ENCODE data around the gene BANK1.

BANK1 gene

DNA sequence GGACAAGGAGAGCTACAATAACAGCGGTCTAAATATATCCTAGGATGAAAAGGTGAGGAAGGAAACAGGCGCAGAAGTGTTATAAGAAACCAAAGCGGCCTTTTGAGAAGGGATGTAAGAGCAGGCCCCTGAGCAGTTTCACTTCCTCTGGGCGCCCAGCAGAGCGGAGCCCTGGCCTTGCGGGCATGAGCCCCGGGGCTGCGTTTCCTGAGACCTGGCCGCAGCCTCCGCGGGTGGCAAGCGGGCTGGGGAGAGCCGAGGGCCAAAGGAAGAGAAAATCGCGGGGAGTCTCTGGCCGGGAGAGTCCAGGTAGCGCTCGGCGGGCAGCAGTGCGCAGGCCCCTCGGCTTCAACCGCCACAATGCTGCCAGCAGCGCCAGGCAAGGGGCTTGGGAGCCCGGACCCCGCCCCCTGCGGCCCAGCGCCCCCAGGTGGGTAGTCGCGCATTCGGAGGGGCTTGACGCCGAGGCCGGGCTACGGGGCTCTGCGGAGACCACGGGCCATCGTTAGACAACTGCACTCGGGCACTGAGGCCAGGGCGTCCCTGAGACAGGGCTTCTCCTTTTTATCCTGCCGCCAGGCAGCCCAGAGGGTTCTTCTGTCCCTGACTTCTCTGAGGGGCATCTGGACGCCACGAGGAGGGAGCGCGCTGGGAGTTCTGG lies at the start of gene BANK1:
Gene BANK1, plus strand, starts transcription at position 210 of the 661 bp plus-strand sequence. Its CDS starts 151 bp downstream, at position 361.
- peak; percentile 89 for DNase-seq

DNA sequence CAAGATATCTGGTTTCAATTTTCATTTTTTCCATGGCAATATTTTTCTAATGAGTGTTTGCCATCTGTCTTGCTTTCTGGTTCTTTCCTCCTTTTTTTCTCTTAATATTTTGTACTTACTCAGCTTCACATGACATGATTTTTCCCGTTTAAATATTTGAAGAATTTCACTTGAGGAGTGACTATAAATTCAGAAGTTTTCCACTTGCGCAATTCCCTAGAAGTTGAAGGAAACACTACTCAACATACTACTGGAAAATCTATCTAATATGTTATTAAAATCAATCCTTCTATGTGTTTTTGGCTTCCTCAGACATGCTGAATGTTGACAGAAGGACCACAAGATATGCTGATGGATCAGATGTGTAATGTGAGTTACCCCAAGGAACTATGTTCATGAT lies 36.8 kb upstream of the BANK1 start:
- DNase-seq = no peak

GRCh38 chr4:101756181-101756580 lies 34.3 kb upstream of the BANK1 start:
- DNase-seq = no peak

- no peak for DNase-seq
Measured at GRCh38 chr4:101761405-101761804, 29.1 kb upstream of the BANK1 start.

DNA sequence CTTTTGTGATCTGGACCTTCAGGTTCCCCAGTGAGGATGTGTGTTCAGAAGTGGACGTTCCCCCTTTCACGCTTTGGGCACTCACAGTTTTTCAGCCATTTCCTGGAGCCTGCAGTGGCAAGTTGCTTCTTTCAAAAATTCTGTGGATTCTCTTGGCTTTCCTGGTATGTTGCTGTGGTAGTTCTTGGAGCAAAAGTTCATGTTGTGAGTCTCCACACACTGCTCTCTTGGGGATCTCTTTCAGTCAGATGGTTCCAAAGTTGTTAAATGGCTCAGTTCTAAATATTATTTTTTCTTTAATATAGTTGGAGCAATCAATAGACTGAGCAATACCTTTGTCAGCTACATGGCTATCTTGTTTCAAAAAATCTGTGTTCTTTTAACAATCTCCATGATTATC lies 28.5 kb upstream of the BANK1 start:
- no peak for DNase-seq

- no peak for DNase-seq
Measured at GRCh38 chr4:101762534-101762933, 28.0 kb upstream of the BANK1 start.

DNA sequence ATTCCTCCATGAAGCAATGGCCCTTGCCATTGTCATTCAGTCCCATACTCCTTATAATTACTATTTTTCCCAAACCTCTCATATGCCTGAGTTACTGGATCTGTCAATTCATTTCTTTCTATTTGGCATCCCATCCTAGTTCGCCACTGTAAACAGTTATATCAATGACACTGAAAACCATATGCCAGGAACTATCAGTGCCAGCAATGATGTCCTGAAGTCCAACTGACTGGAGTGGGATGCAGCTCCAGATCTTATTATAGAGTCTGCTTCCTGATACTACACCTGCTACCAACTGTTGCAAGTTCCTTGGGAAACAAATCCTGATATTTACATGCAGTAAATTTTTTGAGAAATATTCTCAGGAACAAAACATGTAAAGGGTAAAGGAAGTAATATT lies 27.0 kb upstream of the BANK1 start:
- no peak for DNase-seq

- no peak for DNase-seq
Measured at GRCh38 chr4:101774807-101775206, 15.7 kb upstream of the BANK1 start.

- no peak for DNase-seq
Measured at GRCh38 chr4:101777431-101777830, 13.1 kb upstream of the BANK1 start.

DNA sequence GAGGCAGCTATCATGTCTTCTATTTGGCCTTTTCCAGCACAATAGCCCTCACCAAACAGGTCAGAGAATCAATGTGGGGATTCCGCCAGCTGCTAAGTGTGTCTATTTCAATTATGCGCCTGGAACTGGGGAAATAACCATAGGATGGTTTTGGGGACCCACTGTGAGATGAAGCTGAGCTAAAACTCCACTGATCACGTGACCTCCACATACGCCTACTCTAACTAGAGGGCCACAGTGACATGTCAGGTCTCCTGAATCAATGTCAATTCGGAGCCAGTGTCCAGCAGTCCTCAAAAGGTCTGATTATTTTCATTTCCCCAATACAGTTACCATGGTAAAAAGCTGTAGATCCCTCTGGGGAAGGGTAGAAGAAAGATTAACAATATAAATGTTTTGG lies 10.2 kb upstream of the BANK1 start:
- DNase-seq = no peak

- DNase-seq = peak; percentile 78
Measured at GRCh38 chr4:101782546-101782945, 8.0 kb upstream of the BANK1 start.

DNA sequence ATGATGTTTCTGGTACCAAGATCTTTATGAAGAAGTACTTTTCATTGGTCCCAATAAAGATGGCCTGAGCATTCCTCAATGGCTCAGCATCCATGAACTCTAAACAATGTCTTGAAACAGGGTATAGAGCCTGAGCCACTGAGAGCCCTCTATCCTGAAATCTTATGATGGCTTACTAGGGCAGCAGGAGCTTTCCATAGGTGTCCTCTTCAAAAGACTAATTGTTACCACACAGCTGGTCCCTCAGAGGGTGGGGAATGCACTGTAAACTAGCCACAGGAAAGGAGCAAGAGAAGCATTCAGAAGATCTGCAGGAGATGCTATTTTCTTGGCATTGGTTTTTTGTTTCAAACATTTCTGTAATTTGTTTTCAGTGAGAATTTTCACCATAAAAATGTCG lies 5.6 kb upstream of the BANK1 start:
- no peak for DNase-seq

- no peak for DNase-seq
Measured at GRCh38 chr4:101785486-101785885, 5.0 kb upstream of the BANK1 start.

GRCh38 chr4:101787701-101788316 lies 2.7 kb upstream of the BANK1 start:
- peak; percentile 74 for DNase-seq

DNA sequence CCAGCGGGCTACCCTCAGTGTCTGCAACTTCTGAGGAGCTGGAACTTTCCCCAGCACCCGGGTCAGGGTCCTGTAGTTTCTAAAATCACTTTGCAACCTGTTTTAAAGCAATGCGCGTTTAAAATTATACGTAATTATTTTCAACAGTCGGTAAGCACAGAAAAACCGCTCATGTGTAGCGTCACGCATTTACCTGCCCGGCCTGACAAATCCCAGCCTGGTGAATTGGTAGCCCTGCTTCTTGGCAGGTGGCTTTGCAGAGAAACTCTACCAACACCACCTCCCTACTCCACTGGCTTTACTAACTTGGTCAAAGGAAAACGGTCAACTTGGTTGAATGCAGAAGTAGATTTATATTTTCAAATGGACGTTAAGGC lies 640 bp downstream of the BANK1 start:
- DNase-seq = no peak

DNA sequence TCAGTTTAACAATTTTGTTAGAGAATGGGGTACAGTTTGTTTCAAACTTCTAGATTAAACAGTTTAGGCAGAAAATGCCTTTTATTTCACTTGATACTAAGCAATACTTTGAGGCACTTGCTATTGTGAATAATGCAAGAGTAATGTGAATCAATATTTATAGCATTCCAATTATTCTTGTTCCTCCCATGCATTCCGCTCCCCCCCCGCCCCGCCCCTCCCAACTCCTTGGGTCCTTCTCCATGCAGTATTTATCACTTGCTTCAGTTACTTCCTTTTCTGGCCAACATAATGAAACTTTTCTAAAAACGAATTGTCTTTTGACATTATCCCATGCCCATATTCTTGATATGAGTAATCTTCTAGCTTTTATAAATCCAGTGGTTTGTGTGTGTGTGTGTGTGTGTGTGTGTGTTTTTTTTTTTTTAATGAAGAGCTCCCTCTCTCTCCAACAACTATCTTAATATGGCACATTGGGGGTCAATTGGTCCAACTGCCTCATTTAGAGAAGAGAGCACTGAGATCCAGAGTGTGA lies 1.6 kb downstream of the BANK1 start:
- no peak for DNase-seq

GRCh38 chr4:101793397-101793796 lies 2.9 kb downstream of the BANK1 start:
- no peak for DNase-seq

- DNase-seq = no peak
Measured at GRCh38 chr4:101794806-101795205, 4.3 kb downstream of the BANK1 start.

- DNase-seq = no peak
Measured at GRCh38 chr4:101795704-101796103, 5.2 kb downstream of the BANK1 start.

DNA sequence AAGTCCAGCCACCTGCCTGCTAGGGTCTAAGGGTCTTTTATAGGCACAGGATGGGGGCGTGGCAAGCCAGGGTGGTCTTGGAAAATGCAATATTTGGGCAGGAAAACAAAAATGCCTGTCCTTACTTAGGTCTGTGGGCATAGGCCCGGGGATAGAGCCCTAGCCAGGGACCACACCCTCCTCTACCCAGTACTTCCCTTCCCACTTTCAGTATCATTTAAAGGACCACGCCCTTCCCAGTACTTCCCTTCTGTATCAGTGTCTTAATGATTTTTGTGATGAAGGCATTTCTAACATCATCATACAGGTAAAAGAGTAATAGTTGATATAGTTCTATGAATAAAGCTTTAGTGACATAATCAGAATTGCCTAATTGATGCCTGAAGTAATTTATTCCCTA lies 11.4 kb downstream of the BANK1 start:
- no peak for DNase-seq

- DNase-seq = no peak
Measured at GRCh38 chr4:101806914-101807313, 16.4 kb downstream of the BANK1 start.

DNA sequence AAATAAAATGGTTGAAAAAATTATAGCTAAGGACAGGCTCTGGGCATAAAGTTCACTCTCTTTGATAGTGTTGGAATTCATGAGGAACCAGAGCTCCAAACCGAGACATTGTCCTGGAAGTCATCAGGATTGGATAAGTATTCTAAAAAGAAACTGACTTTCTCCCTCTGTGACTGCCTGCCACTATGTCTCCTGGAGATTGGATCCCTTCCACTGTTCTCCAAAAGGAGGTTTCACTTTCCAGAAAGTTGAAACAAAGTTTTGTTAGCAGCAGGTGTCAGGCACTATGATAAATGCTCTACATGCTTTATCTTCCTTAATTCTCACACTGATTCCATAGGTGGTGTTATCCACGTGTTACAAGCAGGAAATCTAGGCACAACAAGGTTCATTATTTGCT lies 16.8 kb downstream of the BANK1 start:
- no peak for DNase-seq

DNA sequence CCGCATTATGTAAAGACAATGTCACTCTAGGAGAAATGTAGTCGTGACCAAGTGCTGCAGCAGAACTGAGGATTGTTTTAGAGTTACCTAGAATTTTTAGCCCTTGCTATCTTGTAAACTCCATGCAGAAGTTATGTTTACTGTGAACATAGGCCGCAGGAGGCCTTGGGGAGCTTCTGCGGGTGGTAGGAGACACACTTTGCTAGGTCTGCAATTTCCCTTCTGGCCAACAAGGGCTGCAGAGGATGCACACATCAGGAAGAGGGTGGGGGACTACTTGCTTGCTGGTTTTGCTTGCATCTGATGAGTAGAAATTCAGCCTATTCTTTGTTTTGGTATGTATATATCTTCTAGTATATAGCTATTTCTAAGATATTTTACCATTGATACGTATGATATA lies 23.1 kb downstream of the BANK1 start:
- DNase-seq = no peak

GRCh38 chr4:101818362-101818761 lies 27.8 kb downstream of the BANK1 start:
- no peak for DNase-seq

GRCh38 chr4:101823864-101824263 lies 33.3 kb downstream of the BANK1 start:
- DNase-seq = no peak
